8988T (cell line): ENCODE measurements around the gene TRHDE.
A peak's percentile ranks its signal among the peaks of the same experiment; 100 is the strongest.

Source experiments
- DNase-seq: peaks from one replicate; pipeline ENCODE4 v3.0.0; 2011

The TRHDE gene

GRCh38 chr12:72273851-72274351, 1.7 kb downstream of the TRHDE start:
- DNase-seq = no peak

DNA sequence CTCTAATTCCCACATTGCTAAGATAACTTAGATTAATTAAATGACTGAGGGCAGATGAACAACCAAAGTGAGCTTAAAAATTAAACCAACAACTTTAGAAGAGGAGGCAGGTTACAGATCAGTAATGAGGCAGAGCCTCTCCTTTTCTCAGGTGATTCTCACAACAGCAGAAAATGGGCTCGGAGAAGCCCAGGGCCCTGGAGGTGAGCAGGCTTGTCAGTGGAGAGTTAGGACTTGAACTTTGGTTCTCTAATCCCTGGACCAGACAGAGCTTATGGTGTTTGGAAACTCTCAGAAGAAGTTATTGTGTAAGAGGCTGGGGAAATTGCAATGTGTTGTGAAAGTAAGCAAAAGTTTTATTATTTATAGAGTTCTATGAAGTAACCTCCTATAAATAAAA, 2.8 kb downstream of the TRHDE start:
- no peak for DNase-seq

DNA sequence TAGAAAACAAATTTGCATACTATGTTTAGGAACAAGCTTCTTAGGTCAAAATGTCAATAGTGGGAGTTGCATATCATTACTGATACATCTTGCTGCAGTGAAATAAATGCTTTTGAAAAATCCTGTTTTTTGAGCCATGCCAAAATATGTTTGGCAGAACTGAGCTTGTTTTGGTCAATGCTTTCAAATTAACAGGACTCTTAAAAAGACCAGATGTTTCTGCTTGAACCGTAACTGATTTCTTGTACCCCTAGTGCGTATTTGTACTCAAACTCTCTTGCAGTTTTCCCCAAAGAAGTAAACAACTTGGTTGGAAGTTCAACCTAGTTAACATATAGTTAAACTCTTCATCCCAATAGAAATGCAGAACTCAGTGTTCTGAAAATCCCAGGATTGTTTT, 3.4 kb downstream of the TRHDE start:
- DNase-seq = no peak

- no peak for DNase-seq
Observed at GRCh38 chr12:72276181-72276805, 4.1 kb downstream of the TRHDE start.

DNA sequence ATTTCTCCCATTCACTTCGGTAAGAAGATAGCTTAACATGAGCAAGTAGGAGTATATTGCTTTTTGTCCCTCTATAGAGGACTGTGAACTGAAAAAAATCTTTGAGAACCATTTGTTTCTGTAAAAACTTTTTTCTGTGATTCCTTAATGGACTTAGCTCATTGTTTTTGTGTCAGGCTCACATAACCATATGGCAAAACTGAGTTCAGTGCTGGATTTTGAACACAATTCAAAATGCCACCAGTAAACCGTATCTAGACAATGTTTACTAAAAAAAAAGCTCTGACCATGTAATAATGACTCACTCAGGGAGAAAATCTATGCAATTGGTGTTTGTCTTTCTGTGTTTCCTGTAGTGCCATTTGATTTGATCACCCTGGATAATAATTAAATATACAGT, 5.2 kb downstream of the TRHDE start:
- DNase-seq = no peak

- no peak for DNase-seq
Observed at GRCh38 chr12:72278894-72279293, 6.7 kb downstream of the TRHDE start.

DNA sequence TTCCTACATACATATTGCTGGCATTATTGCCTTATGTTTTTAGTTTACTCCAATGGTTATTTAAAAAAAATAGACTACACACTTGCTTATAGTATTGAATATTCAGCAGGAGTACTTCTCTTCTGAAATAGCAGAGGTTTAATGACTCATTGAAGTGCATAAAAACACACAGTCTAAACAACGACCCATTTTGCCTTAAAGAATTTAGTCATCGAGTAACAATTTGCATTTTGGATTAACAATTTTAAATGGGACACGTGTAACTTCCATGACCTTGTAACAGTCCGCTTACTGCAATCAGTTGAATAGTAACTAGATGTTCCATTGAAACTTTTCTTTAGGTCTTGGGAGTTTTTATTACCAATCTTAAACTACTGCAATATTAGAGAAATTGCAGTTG, 9.0 kb downstream of the TRHDE start:
- no peak for DNase-seq

DNA sequence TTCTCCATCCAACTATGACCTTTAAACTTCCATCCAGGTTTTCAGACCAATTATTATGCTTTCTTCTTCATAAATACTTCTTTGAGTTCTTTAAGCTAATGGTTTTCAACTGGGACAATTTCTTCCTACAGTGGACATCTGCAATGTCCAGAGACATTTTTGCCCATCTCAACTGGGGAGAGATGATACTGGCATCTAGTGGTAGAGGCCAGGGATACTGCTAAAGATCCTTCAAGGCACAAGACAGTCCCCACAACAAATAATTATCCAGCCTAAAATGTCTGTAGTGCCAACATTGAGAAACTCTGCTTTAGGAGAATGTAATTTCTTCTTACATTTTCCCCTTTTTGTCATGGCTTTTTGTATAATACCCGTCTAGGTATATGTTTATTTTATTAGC, 10.6 kb downstream of the TRHDE start:
- no peak for DNase-seq

GRCh38 chr12:72285861-72286260, 13.7 kb downstream of the TRHDE start:
- no peak for DNase-seq

DNA sequence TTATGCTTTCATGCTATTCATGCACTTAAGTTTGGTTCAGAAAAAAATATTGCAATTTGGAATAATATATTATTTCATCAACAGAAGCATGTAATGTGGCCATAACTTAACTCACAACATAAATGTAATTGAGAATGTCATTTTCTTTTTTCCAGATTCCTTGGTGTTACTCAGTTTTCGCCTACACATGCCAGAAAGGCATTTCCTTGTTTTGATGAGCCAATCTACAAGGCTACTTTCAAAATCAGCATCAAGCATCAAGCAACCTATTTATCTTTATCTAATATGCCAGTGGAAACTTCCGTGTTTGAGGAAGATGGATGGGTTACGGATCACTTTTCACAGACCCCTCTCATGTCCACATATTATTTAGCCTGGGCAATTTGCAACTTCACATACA, 14.4 kb downstream of the TRHDE start:
- no peak for DNase-seq

GRCh38 chr12:72288436-72288835, 16.3 kb downstream of the TRHDE start:
- no peak for DNase-seq

DNA sequence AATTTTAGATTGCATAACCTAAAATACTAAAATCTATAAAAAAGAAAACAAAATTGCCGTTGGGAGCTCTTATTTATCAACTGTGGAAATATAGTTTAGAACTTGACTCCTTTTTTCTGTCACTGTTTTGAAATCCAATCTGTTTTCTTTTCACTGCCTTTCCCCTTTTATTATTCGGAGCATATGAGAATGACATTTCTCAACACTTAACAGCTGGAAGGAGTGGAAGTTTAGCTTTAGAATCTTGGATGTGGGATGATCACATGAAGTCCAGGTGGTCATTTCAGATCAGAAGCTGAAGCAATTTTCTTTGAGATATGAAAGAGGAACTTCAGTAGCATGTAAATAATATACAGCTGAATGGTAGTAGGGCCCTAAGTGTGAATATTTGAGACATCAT, 16.7 kb downstream of the TRHDE start:
- DNase-seq = no peak

DNA sequence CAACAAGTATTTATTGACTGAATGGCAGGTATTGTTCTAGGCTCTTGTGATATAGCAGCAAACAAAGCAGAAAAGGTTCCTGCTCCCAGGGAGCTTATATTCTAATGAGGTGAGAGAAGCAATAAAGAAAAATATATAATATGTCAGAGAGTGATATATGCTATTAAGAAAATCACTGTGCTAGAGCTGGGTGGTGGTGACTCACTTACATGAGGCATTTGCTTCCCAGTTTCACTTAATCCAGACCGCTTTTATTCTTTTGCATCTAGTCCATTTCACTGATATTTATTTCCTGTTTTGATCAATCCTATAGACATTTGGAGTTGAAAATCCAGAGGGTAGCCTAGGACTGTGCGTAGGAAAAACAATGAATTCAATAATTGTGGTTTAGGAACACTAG, 17.5 kb downstream of the TRHDE start:
- no peak for DNase-seq

- DNase-seq = no peak
Observed at GRCh38 chr12:72291175-72291574, 19.0 kb downstream of the TRHDE start.

- no peak for DNase-seq
Observed at GRCh38 chr12:72293701-72294100, 21.5 kb downstream of the TRHDE start.

DNA sequence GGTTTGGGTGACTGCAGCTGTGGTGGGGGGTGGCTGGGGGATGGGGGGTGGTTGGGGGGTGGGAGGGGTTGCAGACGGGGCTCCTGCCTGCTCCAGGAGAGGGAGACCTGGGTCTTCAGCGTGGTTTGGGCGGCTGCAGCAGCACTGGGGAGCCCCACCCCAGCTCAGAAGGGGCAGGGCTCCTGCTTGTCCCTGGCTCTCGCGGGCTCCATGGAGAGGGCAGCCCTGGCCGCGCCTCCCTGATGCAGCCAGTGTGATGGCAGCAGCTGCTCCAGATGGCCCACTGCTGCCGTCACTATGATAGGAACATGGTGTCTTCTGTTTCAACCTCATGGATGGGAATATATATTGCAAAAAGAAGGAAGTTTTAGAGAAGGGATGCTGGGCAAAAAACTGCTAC, 22.9 kb downstream of the TRHDE start:
- DNase-seq = no peak

- no peak for DNase-seq
Observed at GRCh38 chr12:72295744-72296143, 23.6 kb downstream of the TRHDE start.

GRCh38 chr12:72296389-72296788, 24.2 kb downstream of the TRHDE start:
- DNase-seq = peak; percentile 18

- DNase-seq = no peak
Observed at GRCh38 chr12:72297666-72298065, 25.5 kb downstream of the TRHDE start.

DNA sequence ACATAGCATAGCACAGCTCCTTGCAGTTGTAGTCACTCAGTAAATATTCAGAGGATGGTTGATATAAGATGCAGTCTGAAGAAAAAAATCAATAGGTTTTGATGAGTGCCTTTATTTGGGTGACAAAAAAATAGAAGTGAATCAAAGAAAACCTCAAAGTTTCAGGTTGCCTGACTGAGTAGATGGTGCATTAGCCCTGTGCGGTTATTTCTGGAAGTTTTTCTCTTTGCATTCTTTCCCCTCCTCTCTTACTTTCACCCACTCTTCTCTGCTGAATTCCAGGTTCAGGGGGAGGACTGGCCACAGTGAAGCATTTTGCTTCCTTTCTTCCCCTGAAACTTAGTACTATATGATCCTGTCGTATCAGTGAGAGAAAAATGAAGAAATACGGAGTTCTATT, 28.6 kb downstream of the TRHDE start:
- DNase-seq = no peak

DNA sequence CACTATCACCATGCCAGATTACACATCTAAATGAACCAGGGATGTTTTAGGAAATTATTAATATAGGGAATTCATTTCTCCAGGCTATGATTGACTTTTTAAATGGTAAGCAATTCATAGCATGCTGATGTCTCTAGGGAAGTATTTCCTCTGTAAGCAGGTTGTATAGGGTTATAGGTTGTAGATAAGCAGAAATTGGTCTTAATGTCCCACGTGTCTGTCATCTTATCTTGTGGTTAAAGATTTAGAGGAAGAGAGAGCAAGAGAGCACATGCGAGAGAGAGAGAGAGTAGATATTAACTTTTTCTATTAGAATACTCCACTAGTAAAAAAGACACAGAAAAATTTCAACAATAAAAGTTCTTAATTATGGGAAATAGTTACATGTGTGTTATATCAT, 32.6 kb downstream of the TRHDE start:
- DNase-seq = no peak

DNA sequence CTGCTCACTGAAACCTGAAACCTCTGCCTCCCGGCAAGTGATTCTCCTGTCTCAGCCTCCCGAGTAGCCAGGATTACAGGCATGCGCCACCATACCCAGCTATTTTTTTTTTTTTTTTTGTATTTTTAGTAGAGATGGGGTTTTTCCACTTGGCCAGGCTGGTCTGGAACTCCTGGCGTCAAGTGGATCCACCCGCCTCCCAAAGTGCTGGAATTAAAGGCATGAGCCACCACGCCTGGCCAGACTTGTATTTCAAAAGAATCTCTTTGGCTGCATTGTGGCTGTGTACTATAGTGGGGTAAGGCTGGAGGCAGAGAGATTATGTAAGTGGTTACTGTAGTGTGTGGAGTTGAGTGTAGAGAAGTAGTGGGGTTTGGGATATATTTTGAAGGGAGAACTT, 35.1 kb downstream of the TRHDE start:
- DNase-seq = no peak

DNA sequence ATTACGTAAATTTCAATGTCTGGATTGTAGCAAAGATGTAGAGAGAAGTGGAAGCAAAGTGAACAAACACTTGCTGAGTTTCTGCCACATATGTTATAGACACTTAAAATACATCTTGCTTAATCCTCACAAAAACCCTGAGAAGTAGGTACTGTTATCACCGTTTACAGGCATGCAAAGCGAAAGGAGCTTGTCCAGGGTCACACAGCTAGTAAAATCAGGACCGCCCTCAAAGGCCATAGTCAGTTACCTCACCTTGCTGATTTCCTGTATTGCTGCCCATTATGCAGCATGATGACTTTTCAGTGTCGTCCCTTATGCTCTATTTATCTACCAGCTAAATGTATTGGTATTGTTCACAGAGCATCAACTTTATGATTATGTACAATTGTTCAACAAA, 39.8 kb downstream of the TRHDE start:
- DNase-seq = no peak

- DNase-seq = no peak
Observed at GRCh38 chr12:72313806-72314205, 41.6 kb downstream of the TRHDE start.

DNA sequence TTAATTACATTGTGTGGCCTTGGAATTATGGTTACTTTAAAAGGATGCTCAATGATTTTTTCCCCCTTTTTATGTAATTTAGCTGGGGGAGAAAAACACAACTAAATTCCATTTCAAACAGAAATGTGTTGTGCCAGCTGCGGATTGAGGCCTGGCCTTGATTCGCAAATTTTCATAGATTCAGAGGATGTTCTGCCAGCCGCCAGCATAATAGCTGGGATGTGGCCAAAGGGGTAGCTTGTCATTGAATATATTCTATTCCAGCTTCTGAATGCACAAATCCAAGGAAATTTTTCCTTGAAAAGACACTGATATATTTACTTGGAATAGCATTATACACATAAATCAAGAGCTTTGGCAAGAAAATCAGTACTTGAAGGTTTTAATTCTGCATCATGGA, 43.7 kb downstream of the TRHDE start:
- no peak for DNase-seq

DNA sequence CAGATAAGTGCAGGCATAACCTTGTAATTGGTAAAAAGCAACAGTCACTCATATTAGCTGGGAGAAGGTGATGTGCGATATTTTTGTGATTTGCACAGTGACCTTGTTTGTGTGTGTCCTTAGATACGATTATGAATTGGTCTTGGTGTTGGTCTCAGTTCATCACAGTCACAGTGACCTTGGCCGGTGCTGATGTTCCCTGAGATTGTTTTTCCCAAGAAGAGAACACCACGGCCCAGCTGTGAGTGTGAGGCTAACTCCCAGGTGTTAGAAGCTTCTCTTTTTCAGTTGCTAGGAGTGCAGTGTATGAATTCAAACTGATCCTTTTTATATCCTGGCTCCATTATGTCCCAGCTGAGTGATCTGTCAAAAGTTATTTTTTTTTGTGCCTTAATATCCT, 46.2 kb downstream of the TRHDE start:
- DNase-seq = no peak
